GM11168 (cell line): ENCODE data around the gene TAC3.
"Not testable (repeated sequence)": the region's sequence is repeated elsewhere in the genome, so short reads cannot be mapped to it uniquely, and the experiment has no call there.

Source experiments
- in situ Hi-C: fragments of 300-500 bp; cut with MboI; formaldehyde crosslinking; loops from one replicate; pipeline ENCODE4 v1.12.0; 2022; ENCODE audit warnings: low sequenced_read_pairs; ENCODE audit not compliant: unreplicated experiment

Gene TAC3

GRCh38 chr12:56989861-56990610, 26.3 kb downstream of the TAC3 start:
- in situ Hi-C loops: loop anchor here (5.0 to 25.0 kb wide), 2 partner anchors 153 to 223 kb away; no protein-coding TSS in a partner anchor

DNA sequence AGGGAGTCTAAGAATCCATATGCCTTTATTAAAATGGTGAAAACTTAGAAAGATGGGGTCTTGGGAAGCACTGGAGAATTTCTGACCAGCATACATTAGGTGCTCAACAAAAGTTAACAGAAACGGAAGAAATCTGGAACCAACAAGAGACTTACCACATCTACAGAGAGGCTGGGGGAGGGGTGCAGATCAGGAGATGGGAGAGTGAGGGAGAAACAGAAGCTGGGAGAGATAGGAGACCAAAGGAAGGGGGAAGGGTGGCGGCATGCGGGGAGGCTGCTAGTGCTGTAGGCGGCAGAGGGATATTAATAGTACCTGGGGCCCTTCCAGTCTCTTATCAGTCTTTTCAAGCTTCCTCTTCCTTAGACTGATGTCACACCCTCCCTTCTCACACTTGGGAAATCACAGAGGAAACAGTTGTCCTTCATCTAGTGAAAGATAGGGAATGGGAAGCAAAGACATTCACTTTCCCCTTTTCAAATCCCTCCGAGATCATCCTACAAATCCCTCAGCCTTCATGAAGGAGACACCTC, 28.1 kb downstream of the TAC3 start:
- in situ Hi-C loops: loop anchor here (25.0 kb wide), 1 partner anchor 151 kb away; no protein-coding TSS in a partner anchor

DNA sequence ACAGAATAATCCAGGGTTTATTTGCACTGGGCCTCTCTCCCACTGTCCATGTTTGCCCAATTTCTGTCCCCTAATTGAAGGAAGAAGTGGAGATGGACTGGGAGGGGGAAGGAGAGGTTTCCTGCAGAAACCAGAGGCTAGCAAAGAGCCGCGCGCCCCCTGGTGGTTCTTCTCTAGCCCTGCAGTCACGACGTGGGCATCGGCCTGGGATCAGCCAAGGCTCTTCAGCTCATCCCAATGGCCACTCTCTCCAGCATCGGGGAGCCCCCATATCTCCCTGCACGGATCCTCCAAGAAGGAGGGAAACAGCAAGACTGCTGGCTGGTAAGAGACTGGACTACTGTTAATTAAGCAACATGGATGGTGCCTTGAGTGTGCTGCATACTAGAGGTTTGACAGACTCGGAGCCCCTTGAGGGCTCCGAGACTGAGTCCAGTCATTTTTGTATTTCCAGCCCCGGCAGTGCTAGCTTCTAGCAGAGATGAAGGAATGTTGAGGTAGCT, 28.7 kb downstream of the TAC3 start:
- in situ Hi-C loops: loop anchor here (25.0 kb wide), 1 partner anchor 150 kb away; no protein-coding TSS in a partner anchor

DNA sequence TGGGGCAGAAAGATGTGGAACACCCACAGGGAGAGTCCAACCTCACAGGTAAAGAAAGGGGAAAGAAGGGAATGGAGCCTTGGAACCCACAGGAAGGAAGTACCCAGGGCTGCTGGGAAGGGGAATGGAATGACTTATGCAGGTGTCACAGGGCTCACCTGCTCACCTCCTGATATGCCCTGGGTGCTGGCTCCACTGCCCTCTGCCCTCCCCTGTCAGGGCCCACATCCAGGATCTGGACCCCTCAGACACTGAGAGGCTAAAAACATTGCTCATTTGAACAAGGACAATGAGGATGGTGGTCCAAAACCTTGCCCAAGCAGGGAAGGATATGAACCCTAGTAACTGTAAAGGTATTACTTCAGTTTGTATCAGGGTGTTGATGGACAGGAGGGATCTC, 29.3 kb downstream of the TAC3 start:
- in situ Hi-C loops: loop anchor here (25.0 kb wide), 1 partner anchor 150 kb away; no protein-coding TSS in a partner anchor

- in situ Hi-C loops: loop anchor here (25.0 kb wide), 1 partner anchor 148 kb away; no protein-coding TSS in a partner anchor
Observed at GRCh38 chr12:56985714-56986113, 30.6 kb downstream of the TAC3 start.

DNA sequence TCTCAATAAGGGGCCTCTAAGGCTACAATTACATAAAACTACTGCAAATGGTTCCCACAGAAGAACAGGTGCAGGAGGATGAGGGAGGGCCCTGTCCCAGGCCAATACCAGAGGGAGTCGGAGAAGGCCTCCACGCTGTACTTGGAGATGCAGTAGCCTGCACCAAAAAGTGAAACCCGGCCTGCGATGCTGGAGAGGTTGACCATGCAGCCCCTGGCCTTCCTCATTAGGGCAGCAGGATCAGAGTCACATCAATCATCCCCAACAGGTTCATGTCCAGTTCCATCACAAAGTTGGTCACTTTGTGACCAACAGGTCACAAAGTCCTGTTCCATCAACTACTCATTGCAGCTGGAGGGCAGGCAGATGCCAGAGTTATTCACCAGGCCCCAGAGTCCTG, 32.9 kb downstream of the TAC3 start:
- in situ Hi-C loops: loop anchor here (25.0 kb wide), 1 partner anchor 146 kb away; no protein-coding TSS in a partner anchor

- in situ Hi-C loops: loop anchor here (25.0 kb wide), 1 partner anchor 145 kb away; no protein-coding TSS in a partner anchor
Observed at GRCh38 chr12:56982578-56983236, 33.6 kb downstream of the TAC3 start.

GRCh38 chr12:56980941-56981530, 35.3 kb downstream of the TAC3 start:
- in situ Hi-C loops: loop anchor here (25.0 kb wide), 1 partner anchor 144 kb away; no protein-coding TSS in a partner anchor

- in situ Hi-C loops: loop anchor here (25.0 kb wide), 1 partner anchor 143 kb away; no protein-coding TSS in a partner anchor
Observed at GRCh38 chr12:56980268-56980667, 36.1 kb downstream of the TAC3 start.

GRCh38 chr12:56979628-56980027, 36.7 kb downstream of the TAC3 start:
- in situ Hi-C loops: loop anchor here (25.0 kb wide), 1 partner anchor 142 kb away; no protein-coding TSS in a partner anchor

DNA sequence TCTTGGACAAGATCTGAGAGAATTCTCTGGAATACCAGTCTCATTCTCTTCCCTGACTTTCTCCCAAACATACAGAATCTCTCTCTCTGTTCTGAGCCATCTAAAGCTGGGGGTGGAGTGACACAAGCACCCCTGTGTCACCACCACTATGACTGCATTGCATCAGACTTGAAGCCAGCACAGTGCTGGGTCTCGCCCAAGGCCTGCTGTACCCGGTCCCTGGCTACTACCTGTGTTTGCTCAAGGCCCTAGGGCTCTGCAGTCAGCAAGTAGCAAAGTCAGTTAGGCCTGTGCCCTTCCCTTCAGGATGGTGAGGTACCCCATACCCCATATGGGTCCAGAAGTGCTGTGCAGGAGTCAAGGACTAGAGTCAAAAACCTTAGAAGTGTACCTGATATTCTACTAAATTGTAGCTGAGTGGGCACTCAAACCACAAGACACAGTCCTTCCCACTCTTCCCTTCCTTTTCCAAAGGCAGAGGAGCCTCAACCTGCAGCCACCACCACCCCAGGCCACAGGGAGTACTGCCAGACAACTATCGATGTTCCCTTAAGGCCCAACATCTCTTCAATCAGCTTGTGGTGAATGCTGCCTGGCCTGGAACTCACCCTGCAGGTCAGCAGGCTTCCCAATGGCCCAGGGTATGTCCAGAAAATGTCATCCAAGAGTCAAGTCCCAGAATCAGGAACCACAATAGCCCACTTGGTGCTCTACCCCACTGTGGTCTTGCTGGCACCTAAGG, 37.8 kb downstream of the TAC3 start:
- in situ Hi-C loops: loop anchor here (25.0 kb wide), 1 partner anchor 141 kb away; no protein-coding TSS in a partner anchor

DNA sequence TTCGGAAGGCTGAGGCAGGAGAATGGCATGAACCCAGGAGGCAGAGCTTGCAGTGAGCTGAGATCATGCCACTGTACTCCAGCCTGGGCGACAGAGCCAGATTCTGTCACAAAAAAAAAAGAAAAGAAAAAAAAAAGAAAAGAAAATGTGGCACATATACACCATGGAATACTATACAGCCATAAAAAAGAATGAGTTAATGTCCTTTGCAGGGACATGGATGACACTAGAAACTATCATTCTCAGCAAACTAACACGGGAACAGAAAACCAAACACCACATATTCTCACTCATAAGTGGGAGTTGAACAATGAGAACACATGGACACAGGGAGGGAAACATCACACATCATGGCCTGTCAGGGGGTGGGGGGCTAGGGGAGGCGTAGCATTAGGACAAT, 39.0 kb downstream of the TAC3 start:
- in situ Hi-C loops: loop anchor here (25.0 kb wide), 1 partner anchor 140 kb away; no protein-coding TSS in a partner anchor

GRCh38 chr12:56974224-56974623, 42.1 kb downstream of the TAC3 start:
- in situ Hi-C loops: not testable (repeated sequence)

GRCh38 chr12:56968910-56969309, 47.4 kb downstream of the TAC3 start:
- in situ Hi-C loops: not testable (repeated sequence)

DNA sequence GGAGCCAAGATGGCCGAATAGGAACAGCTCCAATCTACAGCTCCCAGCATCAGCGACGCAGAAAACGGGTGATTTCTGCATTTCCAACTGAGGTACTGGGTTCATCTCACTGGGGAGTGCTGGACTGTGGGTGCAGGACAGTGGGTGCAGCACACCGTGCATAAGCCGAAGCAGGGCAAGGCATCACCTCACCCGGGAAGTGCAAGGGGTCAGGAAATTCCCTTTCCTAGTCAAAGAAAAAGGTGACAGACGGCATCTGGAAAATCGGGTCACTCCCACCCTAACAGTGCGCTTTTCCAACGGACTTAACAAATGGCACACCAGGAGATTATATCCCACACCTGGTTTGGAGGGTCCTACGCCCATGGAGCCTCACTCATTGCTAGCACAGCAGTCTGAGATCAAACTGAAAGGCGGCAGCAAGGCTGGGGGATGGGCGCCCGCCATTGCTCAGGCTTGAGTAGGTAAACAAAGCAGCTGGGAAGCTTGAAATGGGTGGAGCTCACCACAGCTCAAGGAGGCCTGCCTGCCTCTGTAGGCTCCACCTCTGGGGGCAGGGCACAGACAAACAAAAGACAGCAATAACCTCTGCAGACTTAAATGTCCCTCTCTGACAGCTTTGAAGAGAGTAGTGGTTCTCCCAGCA, 50.2 kb downstream of the TAC3 start:
- in situ Hi-C loops: not testable (repeated sequence)

DNA sequence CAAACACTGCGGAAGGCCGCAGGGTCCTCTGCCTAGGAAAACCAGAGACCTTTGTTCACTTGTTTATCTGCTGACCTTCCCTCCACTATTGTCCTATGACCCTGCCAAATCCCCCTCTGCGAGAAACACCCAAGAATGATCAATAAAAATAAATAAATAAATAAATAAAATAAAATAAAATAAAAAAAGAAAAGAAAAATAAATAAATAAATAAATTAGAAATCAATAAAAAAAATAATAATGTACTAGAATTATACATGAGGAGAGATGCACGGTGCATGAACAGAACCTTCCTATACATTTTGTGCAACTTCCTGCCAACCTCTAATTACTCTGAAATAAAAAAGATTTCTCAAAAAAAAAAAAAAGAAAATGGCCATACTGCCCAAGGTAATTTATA, 51.2 kb downstream of the TAC3 start:
- in situ Hi-C loops: not testable (repeated sequence)

GRCh38 chr12:56963557-56963956, 52.8 kb downstream of the TAC3 start:
- in situ Hi-C loops: not testable (repeated sequence)

DNA sequence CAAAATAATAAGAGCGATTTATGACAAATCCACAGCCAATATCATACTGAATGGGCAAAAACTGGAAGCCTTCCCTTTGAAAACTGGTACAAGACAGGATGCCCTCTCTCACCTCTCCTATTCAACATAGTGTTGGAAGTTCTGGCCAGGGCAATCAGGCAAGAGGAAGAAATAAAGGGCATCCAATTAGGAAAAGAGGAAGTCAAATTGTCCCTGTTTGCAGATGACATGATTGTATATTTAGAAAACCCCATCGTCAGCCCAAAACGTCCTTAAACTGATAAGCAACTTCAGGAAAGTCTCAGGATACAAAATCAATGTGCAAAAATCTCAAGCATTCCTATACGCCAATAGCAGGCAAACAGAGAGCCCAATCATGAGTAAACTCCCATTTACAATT, 54.1 kb downstream of the TAC3 start:
- in situ Hi-C loops: not testable (repeated sequence)
